GM12873 (cell line): Measurements from ENCODE around the gene PKN1.

Experiments used
- CTCF ChIP-seq: IDR thresholded peaks from 2 replicates; pipeline ENCODE4 v1.5.1; 2012; ENCODE audit warnings: low read depth, mild to moderate bottlenecking, moderate library complexity, low read length, control low read depth; ENCODE audit not compliant: insufficient read depth; ENCODE audit errors: missing control alignments

PKN1 gene

GRCh38 chr19:14416817-14417231, 16.3 kb upstream of the PKN1 start:
- TF ChIP-seq CTCF: no peak

- TF ChIP-seq CTCF: no peak
Observed at GRCh38 chr19:14418856-14419105, 14.3 kb upstream of the PKN1 start.

DNA sequence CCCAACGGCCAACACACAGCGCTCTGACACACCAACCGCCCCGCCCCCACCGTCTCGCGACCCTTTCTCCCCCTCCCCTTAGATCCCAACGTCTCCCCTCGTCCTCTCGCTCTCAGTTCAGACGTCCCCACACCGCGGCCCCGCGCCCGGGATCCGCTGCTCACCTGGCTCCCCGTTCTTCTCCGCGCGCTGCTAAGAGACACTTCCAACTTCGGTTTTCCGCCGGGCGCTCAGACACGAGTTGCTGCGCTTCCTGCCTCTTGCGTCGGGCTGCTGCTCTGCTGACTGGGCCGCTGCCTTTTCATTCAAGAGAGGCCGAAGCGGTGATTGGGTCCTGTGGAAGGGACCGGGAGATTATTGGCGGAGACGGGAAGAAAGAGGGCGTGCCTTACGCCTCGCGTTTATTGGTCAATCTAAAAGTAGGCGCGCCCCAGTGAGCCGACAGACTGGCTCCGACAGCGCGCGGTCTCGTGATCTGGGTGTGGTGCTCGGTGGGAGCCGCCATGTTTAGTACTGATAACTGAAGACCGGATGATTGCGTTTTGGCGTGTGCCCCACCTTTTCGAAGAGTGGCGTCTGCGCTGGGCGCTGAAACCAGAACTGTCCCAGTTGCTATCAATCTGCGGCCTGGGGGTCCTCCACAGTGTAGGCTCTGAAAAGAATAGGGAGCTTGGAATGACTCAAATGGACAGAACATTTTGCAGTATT, 13.8 kb upstream of the PKN1 start, which contains the start of gene DDX39A:
Gene DDX39A (minus strand): TSS at position 236 of the 708 bp plus-strand sequence. CDS start 6,121 bp downstream, outside the sequence.
- TF ChIP-seq CTCF: no peak

DNA sequence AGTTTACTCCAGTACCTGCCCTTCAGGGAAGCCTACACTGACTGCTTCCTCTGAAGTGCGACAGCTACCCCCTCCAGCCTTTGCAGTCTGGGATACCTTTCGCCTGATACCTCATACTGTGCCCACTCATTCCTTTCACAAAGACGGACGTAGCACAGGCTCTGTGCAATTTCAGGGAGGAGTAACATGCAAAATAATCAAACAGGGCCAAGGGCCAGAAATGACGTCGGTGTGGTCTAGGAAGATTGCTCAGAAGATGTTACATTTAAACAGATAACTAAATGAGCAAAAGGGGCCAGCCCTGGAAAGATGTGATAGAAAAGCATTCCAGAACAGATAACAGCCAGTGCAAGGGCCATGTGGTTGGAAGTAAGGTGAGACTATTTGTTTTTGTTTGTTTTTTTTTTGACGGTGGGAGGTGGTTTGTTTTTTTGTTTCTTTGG, 7.4 kb upstream of the PKN1 start:
- no peak for TF ChIP-seq CTCF

GRCh38 chr19:14427461-14427860, 5.6 kb upstream of the PKN1 start:
- no peak for TF ChIP-seq CTCF

DNA sequence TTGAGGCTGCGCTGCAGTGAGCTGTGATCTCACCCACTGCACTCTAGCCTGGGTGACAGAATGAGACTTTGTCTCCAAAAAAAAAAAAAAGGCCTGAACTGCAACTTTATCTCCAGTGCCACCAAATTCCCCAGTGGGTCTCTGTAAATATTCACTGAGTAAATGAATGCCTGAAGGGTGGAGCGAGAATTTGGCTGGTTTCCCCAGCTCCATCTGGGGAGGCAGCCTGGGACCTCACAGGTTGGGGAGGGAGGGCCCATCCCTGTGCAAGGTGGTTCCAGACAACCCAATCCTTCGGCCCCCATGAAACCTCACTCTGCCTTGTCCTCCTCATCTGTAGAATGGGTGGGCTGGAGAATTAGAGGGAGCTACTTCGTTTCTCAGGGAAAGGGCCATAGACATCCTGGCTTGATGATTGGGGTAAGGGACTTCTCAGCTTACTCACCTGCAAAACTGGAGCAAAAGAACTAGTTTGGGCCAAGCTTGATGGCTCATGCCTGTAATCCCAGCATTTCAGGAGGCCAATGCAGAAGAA, 4.2 kb upstream of the PKN1 start:
- TF ChIP-seq CTCF: no peak

DNA sequence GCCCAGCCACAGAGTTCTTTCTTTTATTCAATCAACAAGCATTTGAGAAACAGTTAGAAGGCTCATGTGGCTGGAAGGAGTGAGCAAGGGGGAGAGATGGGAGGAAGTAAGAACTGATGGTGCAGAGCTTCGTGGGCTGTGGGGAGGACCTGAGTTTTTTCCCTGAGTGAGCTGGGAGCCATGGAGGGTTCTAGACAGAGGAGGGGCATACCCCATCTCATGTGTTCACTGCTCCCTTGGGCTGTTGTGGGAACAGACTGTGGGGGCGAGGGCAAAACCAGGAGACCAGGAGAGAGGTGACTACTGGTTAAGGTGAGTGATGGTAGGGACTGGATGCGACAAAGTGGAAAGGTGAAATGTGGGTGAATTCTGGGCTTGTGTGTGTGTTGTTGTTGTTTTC, 2.4 kb upstream of the PKN1 start:
- no peak for TF ChIP-seq CTCF
